Fibroblast of villous mesenchyme (primary cell): ENCODE data around the gene CADM1. TPM values are rescaled to one million over a fixed set of nuclear protein-coding genes. Genes with fewer than 3 reads are reported as not detected.

Experiments
- DNase-seq: peaks from one replicate; pipeline ENCODE4 v3.0.0-alpha.2; 2010; ENCODE audit warnings: low read depth
- H3K4me3 ChIP-seq: 2 replicates; pipeline ENCODE4 v1.5.1; 2011; ENCODE audit warnings: low read depth, mild to moderate bottlenecking, low read length
- total RNA-seq: library from RNA; depleted of rRNA; stranded (reverse); fragments of >200 nt; gene quantifications from 2 replicates; pipeline ENCODE4 v1.2.3, GENCODE V29; 2012
- TF ChIP-seq, protein P1 (sequence below): IDR thresholded peaks from 2 replicates; pipeline ENCODE4 v1.5.1; 2012; ENCODE audit warnings: low read depth, mild to moderate bottlenecking, low read length; ENCODE audit not compliant: insufficient read depth

Gene CADM1
- total RNA-seq, 1 donor: 9.1 TPM

DNA sequence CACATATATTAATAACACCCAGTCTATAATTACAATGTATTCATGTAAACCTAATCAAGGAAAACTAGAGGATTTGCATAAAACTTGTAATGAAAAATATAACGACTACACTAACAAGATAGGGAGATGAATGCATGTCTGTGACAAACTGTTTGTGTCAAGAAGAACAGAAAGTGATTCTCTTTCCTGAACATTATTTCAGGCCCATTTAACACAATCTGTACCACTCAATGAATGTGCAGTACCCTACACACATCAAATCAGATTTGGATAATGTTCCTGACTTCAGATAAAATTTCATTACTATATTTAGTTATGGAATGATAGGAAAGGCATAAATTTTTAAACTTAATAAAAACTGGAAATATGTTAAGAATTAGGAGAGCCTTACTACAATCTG is 93.1 kb downstream of the CADM1 start:
- H3K4me3 ChIP-seq: no peak overlapping the region
- TF ChIP-seq, protein P1, sequence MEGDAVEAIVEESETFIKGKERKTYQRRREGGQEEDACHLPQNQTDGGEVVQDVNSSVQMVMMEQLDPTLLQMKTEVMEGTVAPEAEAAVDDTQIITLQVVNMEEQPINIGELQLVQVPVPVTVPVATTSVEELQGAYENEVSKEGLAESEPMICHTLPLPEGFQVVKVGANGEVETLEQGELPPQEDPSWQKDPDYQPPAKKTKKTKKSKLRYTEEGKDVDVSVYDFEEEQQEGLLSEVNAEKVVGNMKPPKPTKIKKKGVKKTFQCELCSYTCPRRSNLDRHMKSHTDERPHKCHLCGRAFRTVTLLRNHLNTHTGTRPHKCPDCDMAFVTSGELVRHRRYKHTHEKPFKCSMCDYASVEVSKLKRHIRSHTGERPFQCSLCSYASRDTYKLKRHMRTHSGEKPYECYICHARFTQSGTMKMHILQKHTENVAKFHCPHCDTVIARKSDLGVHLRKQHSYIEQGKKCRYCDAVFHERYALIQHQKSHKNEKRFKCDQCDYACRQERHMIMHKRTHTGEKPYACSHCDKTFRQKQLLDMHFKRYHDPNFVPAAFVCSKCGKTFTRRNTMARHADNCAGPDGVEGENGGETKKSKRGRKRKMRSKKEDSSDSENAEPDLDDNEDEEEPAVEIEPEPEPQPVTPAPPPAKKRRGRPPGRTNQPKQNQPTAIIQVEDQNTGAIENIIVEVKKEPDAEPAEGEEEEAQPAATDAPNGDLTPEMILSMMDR: no peak
- DNase-seq: no peak

DNA sequence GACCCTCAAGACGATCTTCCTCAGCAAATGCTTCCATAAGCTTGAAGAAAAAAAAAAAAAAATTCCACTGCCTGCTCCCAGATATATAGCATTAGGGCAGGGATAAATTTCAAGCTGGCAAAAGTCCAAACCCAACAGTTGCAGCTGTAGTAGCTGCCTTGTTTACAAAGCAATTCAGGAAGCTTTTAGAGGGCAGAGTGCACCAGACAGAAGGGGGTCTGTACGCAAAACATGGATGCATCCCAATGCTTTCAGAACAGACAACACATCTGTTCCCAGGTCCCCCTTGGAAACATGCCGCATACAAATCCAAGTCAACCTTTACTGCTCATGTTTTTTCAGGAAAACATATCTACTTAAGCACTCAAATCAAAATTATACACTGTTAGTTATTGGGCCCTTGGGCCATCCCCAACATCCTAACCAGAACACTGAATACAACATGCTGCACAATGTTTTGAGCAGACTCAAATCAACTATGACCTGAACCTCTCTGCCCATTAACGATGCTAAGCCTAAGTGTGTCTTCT is 94.5 kb downstream of the CADM1 start:
- peak; percentile 8 for DNase-seq
- TF ChIP-seq, protein P1: no peak
- H3K4me3 ChIP-seq: no peak overlapping the region

DNA sequence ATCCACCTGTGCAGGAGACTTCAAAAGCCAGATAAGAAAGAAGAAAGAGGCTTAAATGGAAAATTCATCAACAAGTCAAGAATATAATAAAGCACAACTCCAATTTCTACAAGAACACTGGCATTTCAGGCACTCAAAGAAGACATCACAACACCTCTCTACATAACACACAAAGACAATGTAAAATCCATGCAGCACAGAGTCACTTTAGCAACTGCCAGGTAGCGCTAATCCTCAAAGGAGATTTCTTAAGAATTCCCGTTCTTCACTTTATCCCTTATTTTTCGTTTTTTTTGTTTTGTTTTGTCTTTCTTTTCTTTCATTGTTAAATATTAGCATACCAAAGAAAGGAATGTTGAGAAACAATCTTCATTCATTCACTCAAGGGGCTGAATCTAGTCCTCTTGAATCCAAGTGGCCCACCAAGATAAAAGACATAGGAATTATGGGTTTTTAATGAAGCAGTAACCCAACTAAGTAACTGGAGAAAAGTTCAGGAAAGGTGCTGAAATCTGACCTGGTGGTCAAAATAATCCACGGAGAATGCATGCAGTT is 95.0 kb downstream of the CADM1 start:
- no peak overlapping the region for H3K4me3 ChIP-seq
- TF ChIP-seq, protein P1: no peak
- no peak for DNase-seq

DNA sequence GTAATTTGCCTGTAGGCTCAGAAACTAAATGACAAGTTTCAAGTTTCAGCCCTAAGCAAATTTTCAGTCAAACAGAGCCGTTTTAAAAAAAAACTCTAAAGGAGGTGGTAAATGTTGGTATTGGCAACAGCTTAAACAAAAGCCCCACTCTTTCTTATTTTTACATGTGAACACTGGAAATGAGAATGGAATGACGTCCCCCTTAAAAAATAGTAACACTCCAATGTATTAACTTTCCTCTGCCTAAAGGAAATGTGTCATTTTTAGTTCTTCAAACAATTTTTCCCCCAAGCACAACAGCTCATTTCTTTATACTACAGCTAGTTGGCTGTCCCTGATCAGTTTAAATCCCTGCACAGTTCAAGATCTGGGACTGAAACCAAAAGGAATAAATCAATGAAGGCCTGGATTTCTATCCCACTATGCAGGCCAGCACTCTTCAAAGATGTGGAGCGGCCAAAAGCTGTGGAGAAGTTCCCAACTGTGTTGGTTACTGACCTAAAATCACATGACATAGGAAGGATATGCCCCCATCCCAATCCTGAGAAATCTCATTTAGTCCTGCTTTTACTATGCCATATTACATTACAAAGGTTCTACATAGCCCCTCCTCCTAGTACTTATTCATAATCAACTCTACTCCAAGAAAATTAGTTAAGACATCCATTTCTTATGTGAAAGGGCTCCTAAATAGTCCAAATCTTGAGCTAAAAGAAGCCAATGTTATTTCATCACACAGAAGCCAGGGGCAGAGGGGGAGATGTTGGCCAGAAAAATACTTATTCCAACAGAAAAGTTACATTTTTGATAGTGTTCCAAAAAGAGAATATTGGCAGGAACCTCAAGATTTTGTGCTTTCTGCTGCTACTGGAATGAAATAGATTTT is 95.9 kb downstream of the CADM1 start:
- DNase-seq: no peak
- TF ChIP-seq, protein P1: no peak
- no peak overlapping the region for H3K4me3 ChIP-seq

DNA sequence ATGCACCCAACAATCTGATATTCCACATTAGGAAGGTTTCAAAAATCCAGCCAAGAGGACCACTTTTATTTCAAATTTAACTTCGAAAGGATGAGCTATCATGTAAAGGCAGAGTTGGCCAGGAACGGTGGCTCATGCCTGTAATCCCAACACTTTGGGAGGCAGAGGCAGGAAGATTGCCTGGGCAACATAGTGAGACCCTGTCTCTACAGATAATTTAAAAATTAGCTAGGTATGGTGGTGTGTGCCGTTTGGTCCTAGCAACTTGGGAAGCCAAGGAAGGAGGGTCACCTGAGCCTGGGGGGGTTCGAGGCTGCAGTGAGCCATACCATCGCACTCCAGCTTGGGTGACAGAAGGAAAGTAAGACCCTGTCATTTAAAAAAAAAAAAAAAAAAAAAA is 96.7 kb downstream of the CADM1 start:
- no peak for DNase-seq
- no peak overlapping the region for H3K4me3 ChIP-seq
- TF ChIP-seq, protein P1: no peak

DNA sequence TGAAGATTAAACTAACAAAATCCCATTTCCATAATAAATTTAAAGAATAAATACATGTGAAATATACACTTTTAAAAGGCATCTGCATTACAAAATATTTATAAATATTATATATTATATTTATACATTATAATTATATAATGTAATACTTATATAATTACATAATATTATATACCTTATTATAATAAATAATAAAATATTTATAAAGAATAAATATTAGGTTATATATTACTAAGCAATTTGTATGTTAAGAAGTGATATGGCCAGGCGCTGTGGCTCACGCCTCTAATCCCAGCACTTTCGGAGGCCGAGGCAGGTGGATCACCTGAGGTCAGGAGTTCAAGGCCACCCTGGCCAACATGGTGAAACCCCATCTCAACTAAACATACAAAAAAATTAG is 97.8 kb downstream of the CADM1 start:
- TF ChIP-seq, protein P1: no peak
- no peak for DNase-seq
- H3K4me3 ChIP-seq: no peak overlapping the region
